NCI-H1092 (cell line): ENCODE results near the gene GALNT2.

Experiments
- DNase-seq: peaks from one replicate; lab custom pipeline; 2025; lab: John Stamatoyannopoulos, UW

Gene GALNT2

DNA sequence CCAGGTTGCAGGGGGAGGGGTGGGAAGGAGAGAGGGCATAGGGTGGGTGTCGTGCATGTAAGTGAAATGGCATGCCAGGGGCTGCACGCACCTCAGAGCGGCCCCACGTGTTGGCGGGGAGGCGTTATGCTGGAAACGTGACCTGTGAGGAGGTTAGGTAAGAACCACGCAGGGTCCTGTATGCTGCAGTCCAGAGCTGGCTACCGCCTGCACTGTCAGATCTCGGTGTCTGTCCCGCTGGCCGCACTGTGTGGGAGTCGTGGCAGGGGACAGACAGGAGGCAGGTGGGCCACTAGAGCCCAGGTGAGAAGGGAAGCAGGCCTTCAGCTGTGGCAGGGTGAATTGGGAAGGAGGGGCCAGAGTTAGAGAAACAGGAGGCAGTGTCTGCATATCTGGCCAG lies 79.7 kb downstream of the GALNT2 start:
- no peak for DNase-seq

DNA sequence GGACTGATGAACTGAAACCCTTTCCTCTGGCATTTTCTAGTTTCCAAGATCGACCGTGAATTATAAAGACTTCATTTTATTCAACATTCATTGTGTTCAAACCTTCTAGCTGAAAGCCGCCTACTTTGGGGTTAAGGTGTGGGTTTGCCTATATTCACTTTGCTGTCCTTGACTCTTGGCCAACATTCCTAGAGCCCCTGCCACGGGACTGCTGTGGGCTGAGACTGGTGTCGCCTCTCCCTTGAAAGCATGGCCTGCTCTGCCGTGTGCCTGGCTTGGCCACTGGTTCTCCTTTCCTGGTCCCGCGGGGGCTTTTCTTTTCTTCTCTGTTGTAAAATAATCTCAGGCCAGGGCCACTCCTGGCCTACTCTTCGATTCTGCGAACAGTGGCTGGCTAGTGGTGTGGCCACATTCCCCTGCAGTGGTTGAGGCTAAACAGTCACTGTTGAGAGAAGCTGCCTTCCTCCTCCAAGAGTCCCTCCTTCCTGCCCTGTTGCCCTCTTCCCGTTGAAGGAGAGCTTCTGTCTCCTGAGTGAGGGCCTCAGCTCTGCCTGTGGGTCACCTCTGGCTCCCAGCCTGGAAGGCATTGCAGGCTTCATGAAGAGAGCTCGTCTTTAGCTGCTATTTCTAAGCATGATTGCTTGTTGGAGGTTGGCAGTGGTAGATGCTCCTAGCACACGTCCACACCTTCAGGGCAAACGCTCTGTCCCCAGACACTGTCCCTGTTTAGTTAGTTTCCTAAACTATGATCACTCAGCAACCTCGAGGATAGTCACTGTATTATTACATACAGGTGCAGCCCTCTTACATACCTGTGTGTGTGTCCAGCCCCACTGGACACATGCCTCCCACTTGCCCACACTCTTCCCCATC lies 80.5 kb downstream of the GALNT2 start:
- DNase-seq: no peak

DNA sequence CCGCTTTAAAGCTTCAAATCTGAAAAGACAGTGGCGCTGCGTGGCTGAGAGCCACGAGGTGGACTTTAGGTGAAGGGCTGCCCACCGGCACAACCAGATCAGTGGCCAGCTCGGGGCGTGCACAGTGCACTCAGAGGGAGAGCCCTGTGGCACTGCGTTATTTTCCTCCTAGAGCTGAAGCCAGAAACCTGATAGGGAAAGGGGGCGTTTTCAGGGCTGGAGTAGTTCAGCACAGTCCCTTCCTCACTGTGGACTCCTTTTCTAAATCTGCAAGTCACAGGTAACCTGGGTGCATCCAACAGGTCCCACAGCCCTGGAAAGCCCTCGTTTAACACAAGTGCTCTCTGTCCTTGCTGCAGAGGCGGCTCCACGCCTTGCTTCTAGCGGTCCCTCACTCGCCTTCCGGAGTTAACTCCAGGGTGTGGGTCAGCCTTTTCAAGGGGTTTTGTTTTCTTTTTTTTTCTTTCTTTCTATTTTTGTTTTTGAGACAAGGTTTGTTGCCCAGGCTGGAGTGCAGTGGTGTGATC lies 81.2 kb downstream of the GALNT2 start:
- DNase-seq: no peak

DNA sequence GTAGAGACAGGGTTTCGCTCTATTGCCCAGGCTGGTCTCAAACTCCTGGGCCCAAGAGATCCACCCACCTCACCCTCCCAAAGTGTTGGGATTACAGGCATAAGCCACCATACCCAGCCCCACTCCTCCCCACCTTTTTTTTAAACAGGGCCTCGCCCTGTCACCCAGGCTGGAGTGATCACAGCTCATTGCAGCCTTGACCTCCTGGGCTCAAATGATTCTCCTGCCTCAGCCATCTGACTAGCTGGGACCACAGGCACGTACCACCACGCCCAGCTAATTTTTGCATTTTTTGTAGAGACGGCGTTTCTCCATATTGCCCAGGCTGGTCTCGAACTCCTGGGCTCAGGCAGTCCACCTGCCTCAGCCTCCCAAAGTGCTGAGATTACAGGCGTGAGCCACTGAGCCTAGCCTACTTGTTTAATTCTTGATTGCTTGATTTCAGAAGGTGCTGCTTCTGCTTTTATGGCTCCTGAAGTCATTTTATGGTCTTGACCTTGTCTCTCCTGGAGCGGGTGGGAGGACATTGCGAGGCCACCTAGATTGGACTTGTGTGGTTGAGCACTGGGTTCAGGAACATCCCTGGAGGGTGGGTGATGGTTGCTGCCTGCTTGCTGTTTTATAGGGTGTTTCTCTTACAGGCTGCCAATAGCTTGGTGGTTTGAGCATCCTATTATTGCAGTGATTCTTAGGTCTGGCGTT lies 81.9 kb downstream of the GALNT2 start:
- no peak for DNase-seq

DNA sequence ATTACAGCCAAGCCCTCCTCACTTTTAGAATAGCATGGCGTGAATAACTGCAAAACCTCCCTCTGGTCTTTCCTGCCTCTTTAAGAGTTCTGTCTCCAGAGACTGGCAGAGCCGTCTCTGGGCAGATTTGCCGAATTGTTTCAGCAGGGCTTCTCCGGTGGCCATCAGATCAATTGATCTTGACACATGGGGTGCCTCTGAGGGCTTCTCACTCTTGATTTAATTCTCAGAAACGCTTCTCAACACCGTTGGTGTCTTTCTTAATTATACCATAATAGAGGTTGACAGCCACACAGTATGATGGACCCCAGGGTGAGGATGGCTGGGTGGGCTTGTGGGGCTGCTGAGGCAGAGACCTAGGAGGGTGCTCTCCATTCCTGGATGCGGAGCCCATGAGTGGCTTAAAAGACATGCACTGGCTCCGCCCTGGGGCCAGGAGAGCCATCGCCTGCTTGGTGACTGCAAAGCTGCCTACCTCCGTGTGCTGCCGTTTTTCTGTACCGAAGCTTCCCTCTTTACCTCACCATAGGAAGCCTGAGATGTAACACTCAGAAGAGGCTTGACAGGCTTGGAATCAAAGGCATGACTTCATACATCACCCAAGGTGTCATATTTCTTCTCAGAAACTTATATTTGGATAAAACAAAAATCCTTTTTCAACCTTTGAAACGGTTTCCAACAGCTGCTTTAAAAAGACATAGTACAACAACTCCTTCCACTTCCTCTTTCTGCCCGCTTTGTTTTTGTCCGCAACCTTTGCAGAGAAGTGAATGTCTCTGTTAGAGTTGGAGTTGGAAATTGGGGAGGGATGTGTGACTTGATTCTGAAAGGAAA lies 82.9 kb downstream of the GALNT2 start:
- no peak for DNase-seq

DNA sequence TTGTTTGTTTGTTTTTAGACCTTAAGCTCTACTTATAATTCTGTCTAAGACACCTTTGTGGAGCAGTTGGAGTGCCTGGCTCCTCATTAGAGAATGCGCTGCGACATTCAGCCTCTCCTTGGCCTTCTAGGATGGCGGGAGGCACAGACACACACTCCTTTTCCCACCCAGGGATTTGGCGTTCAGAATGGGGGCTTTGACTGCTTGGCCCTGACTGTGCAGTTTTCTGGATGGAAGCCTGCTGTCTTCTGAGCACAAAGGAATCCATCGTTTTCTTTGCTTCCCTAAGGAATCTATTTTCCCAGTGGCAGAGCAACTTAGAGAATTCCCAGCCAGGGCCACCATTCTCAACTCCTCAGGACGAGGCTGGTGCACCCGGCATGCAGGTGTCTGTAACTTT lies 83.6 kb downstream of the GALNT2 start:
- no peak for DNase-seq

DNA sequence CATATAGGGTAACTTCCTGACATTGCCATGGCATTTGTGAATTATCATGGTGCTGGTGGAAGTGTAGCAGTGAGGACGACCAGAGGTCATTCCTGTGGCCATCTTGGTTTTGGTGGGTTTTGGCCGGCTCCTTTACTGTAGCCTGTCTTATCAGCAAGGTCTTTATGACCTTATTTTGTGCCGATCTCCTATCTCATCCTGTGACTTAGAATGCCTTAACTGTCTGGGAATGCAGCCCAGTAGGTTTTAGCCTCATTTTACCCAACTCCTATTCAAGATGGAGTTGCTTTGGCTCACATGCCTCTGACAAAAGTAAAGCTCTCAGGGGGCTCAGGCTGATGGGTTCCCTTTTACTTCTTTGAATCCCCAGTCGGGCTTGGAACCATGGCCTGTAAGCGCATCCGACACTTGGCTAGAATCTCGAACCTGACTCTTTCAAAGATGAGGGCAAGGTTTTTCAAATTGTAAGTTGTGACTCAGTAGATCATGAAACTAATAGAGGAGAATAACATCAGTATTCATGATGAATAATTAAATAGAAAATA lies 85.0 kb downstream of the GALNT2 start:
- DNase-seq: no peak

DNA sequence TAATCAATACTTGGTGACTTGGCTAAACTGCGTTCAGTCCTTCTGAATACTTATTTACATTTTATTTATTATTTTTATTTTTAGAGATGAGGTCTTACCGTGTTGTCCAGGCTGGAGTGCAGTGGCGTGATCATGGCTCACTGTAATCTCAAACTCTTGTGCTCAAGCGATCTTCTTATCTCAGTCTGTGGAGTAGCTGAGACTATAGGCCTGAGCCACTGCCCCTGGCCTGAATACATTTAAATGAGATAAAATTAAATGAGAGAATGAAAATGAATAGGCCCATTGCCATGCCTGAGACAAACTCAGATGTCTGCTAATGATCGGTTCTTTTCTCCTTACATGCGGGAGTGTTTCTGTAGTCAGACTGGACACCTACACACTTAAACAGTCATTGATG lies 86.0 kb downstream of the GALNT2 start:
- no peak for DNase-seq

DNA sequence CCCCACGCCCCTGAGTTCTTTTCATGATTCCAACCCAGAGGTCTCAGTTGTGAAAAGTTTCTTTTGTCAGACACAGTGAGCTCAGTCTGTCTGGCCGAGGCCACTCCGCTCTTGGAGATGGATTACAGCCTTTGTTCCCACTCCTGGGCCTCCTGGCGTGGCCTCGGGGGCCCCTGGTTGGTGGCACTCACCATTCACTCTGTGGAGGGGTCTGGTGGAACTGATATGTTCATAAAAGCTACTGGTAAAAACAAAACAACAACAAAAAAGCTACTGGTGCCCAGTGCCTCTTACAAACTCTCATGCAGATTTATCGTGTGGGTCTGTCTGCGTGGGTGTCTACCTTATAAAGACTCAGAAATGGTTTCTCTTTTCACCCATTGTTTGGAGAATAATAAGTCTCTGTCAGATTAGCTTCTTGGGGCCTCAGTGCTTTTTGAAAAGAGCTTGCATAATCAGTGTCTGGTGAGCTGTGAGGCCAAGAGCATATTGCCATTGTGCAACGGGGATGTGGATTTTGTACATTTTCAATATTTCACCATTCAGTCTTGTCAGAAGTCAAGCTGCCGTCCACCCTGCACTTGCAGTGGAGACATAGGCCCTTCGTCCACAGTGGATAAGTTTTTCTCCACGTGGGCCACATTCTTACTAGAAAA lies 86.7 kb downstream of the GALNT2 start:
- DNase-seq: no peak

DNA sequence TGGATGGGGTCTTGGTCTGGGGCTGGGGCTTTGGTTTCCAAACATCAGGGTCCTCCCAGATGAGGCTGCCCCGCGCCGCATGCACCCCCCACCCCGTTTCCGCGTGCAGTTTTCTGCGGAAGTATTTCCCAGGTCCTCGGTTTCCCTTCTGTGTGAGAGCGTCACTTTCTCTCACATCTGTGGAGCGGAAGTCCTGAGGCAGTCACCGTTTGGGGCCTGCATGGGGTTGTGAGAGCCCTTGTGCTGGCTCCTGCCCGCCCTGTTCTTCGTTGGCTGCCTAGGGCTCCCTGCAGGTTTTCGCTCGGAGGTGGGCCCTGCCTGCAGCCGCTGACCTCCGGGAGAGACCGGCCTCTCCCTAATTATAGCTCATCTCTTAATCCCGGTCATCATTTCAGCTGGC lies 88.0 kb downstream of the GALNT2 start:
- DNase-seq: no peak

DNA sequence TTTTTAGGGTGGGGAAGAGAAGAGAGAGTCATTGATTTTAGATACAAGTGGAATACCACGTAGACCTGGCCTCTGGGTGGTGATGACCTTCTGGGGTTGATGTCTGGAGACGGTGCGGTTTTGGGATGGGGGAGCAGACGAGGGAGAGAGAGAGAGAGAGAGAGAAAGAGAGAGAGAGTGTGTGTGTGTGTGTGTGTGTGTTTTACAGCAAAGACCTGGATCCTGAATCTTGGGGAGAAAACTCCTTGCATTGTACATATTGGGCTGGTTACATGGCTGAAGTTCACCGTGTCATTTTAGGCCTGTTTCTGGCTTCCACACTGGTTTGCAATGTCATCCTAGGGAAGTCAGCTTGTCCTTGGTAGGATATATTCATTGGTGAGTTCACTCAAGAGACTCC lies 89.0 kb downstream of the GALNT2 start:
- DNase-seq: no peak

DNA sequence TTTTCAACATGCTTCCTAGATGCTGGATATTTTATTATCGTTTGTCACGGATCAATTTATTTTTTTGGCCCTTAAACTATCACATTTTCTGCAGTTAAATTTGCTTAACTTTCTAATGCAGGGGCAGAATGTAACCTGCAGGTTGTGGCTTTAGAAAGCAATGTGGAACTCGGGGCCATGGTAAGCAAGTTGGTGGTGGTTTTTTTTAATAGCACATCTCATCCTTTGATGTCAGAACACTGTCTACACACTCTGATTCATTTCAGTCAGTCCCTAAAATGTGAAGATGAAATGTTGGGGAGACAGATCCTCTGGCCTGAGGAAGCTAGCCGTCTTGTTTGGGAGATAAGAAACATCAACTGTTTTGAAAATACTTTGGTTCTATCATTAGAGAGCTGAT lies 89.5 kb downstream of the GALNT2 start:
- no peak for DNase-seq

DNA sequence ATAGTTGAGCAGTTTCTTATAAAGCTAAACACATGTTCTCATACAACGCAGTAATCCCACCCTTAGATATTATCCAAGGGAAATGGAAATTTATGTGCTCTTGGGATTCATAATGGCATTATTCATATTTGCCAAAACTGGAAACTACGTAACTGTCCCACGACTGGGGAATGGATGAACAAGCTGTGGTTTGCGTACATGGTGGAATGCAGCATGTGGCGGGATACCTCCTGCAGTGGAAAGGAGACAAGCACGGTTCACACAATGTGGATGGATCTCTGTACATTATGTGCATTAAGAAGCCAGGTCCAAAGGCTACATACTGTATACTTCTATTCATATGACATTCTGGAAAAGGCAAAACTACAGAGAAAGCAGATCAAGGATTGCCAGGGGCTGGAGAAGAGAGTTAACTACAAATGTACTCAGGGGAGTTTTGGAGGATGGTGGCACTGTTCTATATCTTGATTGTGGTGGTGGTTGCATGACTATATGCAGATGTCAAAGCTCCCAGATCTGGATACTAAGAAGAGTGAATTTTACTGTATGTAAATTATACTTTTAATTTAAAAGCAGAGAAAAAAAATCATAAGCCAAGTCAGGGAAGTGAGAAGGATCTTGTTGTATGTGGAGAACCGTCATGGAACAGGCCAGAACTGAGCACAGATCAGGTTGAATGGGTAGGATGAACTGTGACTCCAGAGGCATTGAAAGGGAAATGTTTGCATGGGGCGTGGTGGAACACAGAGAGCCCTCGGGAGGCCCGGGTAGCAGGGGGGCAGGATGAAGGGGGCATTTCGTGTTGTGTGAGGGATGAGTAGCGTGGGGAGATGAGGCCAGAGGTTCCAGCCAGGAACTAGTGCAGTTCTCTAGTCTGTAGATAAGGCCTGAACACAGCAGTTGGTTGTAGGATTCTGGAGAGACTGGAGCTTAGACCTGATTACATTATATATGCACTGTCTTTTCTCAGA lies 90.7 kb downstream of the GALNT2 start:
- DNase-seq: no peak

DNA sequence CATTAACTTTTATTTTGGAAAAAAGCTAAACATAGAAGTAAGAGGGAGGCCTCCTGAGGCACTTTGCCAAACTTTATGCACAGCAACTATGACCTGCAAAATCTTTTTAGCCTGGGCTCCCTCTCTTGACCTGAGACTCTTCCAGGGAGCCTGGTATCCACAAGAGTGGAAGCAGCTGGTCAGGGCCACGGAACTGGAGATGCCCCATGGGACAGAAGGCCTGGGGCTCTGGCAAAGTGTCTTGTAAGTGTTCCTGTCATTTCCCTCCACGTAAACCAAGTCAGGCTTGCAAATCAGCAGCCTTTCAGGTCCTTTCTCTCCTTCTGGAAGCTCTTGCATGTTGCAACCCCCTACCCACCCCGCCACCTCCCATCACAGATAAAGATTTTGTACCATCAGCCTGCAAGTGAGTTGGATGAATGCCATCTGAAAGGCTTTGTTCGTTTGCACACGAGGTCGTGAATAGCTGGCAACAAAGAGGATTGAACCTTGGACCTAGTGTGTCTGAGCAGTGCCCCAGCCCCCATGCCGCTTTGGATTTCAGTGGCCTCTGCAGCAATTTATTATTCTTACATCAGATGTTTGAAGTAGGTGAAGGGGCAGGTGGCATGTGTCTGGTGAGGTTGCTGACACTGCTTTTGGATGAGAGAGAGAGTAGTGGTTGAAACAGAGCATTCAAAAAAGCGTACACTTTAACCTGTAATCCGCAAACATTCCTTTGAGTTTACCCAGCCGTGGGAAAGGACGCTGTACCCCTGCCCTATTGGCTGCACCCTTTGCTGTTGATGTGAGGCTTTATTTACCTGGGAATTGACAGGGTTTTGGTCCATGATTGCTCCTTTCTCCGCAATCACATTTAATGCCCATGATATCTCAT lies 91.6 kb downstream of the GALNT2 start:
- peak; percentile 64 for DNase-seq

DNA sequence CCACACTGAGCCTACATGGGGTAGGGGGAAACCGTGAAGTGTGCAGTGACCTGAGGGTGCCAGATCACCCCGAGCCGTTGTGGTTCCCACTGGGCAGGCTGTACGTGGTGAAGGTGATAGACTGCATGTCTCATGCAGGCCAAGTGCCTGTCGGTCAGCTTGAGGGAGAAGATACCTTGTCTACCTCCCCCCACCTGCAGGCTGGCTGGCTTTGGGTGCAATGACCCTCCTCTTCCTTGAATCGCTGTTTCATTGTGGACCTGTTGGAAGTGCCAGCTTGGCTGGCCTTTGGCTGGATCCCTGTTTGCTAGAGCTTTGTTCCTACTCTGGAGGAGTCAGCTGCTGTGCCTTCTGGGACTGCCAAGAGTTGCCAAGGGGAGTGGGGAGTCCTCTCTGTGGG lies 92.5 kb downstream of the GALNT2 start:
- no peak for DNase-seq

DNA sequence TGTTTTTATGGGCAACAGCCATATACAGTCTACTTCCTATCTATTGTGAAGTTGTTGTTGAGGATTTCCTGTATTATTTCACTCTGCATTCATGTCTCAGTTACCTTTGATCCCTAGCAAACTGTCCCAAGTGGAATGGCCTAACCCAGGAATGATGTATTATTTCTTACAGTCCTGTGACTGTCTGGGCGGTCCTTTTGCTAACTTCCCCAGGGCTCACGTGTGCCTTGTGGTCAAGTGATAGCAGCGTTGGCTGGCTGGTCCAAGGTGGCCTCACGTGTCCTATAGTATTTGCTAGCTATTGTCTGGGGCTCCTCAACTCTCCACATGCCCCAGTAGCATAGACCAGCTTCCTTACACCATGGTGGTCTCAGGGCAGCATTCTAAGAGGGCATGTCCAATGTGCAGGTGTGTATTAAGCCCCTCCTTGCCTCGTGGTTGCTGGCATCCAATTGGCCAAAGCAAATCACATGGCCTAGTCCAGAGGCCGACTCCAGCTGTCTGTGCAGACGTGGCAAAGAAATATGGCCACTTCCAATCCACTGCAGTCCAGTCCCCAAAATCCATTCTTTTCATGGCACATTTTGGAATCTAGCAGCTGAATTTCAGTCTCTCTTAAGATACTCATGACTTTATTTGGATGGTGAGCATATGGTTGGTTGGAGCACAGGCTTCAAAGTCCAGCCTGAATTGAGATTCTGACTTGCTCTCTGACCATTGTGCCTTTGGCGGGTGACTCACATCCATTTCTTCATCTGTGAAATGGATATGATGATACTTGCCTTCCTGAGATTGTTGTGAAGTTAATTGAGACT lies 94.1 kb downstream of the GALNT2 start:
- no peak for DNase-seq

DNA sequence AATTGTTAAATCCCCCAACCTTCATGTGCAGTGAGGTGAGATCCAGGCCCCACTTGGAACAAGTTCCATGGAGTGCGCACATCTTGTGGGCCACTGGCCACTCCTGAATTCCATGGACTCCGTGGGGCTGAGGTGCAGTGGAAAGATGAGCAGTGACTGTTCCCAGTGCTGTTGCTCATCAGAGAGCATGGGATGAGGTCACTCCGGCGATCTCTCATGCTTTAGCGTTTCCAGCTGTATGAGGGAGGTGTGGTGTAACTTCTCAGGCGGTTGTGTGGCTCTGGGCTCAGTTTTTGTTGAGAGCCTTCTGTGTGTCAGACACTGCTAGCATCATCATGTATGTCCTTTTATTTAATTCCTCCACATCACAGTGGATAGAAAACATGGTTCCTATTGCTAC lies 96.2 kb downstream of the GALNT2 start:
- no peak for DNase-seq

DNA sequence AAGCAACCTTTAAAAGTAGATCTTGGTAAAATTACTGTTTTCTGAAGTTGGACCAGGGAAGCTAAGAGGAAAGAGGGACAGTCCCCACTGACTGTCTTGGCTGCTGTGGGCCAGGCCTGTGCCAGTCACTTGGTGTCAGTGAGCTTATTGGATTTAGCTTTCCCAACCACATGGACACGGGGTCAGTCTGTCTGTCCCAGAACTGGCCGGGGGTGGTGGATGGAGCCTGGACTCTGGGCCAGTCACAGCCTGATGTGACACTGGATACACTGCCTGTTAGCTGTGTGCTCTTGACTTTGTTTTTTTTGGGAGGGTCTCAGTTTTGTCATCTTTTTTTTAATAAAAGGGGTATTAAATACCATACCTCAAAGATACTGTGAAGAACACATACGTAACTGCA lies 96.7 kb downstream of the GALNT2 start:
- DNase-seq: no peak

DNA sequence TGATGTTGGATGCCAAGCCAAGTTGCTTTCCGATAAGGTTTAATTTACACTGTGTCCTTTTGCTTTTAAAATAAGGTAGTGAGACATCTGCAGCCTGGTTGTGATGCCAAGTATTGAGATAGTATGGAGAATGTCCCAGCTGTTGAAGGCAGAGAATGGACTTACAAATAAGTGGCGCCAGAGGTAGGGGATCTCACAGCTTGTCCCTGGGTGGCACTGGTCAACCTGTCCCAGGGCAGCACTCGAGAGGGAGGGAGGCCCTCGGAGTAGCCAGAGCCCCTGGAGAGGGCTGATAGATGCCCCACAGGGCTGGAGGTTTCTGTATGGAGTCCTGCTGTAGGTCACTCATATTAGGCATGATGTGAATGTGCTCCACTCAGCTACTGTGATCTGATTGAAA lies 98.5 kb downstream of the GALNT2 start:
- DNase-seq: no peak
